Trophoblast cell (in vitro differentiated cells and primary cell): ENCODE results near the gene NENF. TPM values are rescaled to one million over a fixed set of nuclear protein-coding genes. Genes with fewer than 3 reads are reported as not detected.
A peak's percentile ranks its signal among the peaks of the same experiment; 100 is the strongest.
"Not testable (repeated sequence)": the region's sequence is repeated elsewhere in the genome, so short reads cannot be mapped to it uniquely, and the experiment has no call there.

Experiments used
- DNase-seq, 2 donors: peaks; one replicate each; pipeline ENCODE4 v3.0.0-alpha.2; 2016
- H2AFZ ChIP-seq: 2 replicates; pipeline ENCODE4 v1.6.1; 2013; ENCODE audit warnings: low read length, moderate library complexity, mild to moderate bottlenecking; ENCODE audit not compliant: insufficient read depth, poor library complexity
- H2AK5ac ChIP-seq: 2 replicates; pipeline ENCODE4 v1.6.1; 2013; ENCODE audit warnings: mild to moderate bottlenecking, low read length
- H2BK120ac ChIP-seq: 2 replicates; pipeline ENCODE4 v1.6.1; 2013; ENCODE audit warnings: low read length, mild to moderate bottlenecking, moderate library complexity; ENCODE audit not compliant: insufficient read depth, poor library complexity
- H2BK12ac ChIP-seq: 2 replicates; pipeline ENCODE4 v1.6.1; 2013; ENCODE audit warnings: mild to moderate bottlenecking, low read length, moderate library complexity
- H2BK5ac ChIP-seq: 2 replicates; pipeline ENCODE4 v1.6.1; 2013; ENCODE audit warnings: low read length, low read depth, moderate library complexity, mild to moderate bottlenecking; ENCODE audit not compliant: poor library complexity
- H3K14ac ChIP-seq: 2 replicates; pipeline ENCODE4 v1.6.1; 2013; ENCODE audit warnings: mild to moderate bottlenecking, low read length
- H3K18ac ChIP-seq: 2 replicates; pipeline ENCODE4 v1.6.1; 2013; ENCODE audit warnings: mild to moderate bottlenecking, low read length
- H3K23ac ChIP-seq: 2 replicates; pipeline ENCODE4 v1.6.1; 2013; ENCODE audit warnings: low read length
- H3K27ac ChIP-seq: 2 replicates; pipeline ENCODE4 v1.5.1; 2013; ENCODE audit warnings: low read depth, mild to moderate bottlenecking, inconsistent platforms, low read length, moderate library complexity
- H3K27me3 ChIP-seq: 2 replicates; pipeline ENCODE4 v1.6.1; 2013; ENCODE audit warnings: inconsistent platforms, mild to moderate bottlenecking, low read length, moderate library complexity; ENCODE audit not compliant: insufficient read depth
- H3K36me3 ChIP-seq, 2 experiments: 1 replicate in 1 of 2; 2 replicates in 1 of 2; pipeline ENCODE4 v1.6.1; 2013; ENCODE audit warnings: low read length in 2 of 2, mild to moderate bottlenecking in 2 of 2, moderate library complexity in 1 of 2; ENCODE audit not compliant: insufficient read depth in 2 of 2, control insufficient read depth in 1 of 2
- H3K4ac ChIP-seq: 2 replicates; pipeline ENCODE4 v1.6.1; 2013; ENCODE audit warnings: low read depth, mild to moderate bottlenecking, low read length, moderate library complexity
- H3K4me1 ChIP-seq, 2 experiments: 1 replicate in 1 of 2; 2 replicates in 1 of 2; pipeline ENCODE4 v1.6.1; 2013; ENCODE audit warnings: low read length in 2 of 2, mild to moderate bottlenecking in 2 of 2, moderate library complexity in 1 of 2; ENCODE audit not compliant: insufficient read depth in 2 of 2, control insufficient read depth in 1 of 2
- H3K4me2 ChIP-seq: 2 replicates; pipeline ENCODE4 v1.6.1; 2013; ENCODE audit warnings: inconsistent platforms, mild to moderate bottlenecking, low read length, moderate library complexity
- H3K4me3 ChIP-seq: 2 replicates; pipeline ENCODE4 v1.5.1; 2013; ENCODE audit warnings: mild to moderate bottlenecking, low read depth, low read length, inconsistent platforms
- H3K79me1 ChIP-seq: one replicate; pipeline ENCODE4 v1.6.1; 2013; ENCODE audit warnings: low read length
- H3K79me2 ChIP-seq: 2 replicates; pipeline ENCODE4 v1.6.1; 2013; ENCODE audit warnings: low read length, mild to moderate bottlenecking; ENCODE audit not compliant: control insufficient read depth, insufficient read depth, poor library complexity
- H3K9ac ChIP-seq: 2 replicates; pipeline ENCODE4 v1.6.1; 2013; ENCODE audit warnings: mild to moderate bottlenecking, low read length
- H3K9me3 ChIP-seq: 2 replicates; pipeline ENCODE4 v1.6.1; 2013; ENCODE audit warnings: low read depth, mild to moderate bottlenecking, control low read depth, inconsistent platforms, low read length; ENCODE audit not compliant: insufficient read depth
- H4K12ac ChIP-seq: 2 replicates; pipeline ENCODE4 v1.6.1; 2013; ENCODE audit warnings: low read depth, mild to moderate bottlenecking, low read length, moderate library complexity
- H4K8ac ChIP-seq: 2 replicates; pipeline ENCODE4 v1.6.1; 2013; ENCODE audit warnings: low read depth, mild to moderate bottlenecking, low read length, moderate library complexity
- H4K91ac ChIP-seq: one replicate; pipeline ENCODE4 v1.6.1; 2013; ENCODE audit warnings: low read depth, mild to moderate bottlenecking, low read length, moderate library complexity
- WGBS: extraction: QIAGEN DNeasy Blood & Tissue Kit; methylation state at CpG from one replicate; pipeline ENCODE4 v1.1.7; 2013; ENCODE audit warnings: missing lambda C conversion rate; ENCODE audit not compliant: insufficient read length, insufficient coverage; ENCODE audit errors: extremely low coverage; 5-methylcytosine and 5-hydroxymethylcytosine counted together
- polyA plus RNA-seq: library from polyadenylated mRNA; stranded (reverse); fragments of 200-250 nt; gene quantifications from 2 replicates; pipeline ENCODE4 v1.2.3, GENCODE V29; 2013

Gene NENF
- 18.4 and 19.1 TPM in 2 replicates for polyA plus RNA-seq

- H4K91ac ChIP-seq: peak within 1 kb of the TSS; percentile 42
- H3K4me2 ChIP-seq: peak within 1 kb of the TSS; percentile 92
- DNase-seq: peak; percentile 82 to 90
- no peak within 1 kb of the TSS for H3K27ac ChIP-seq
- peak within 1 kb of the TSS; percentile 62 for H3K9ac ChIP-seq
- H2AK5ac ChIP-seq: no peak within 1 kb of the TSS
- H2AFZ ChIP-seq: peak within 1 kb of the TSS; percentile 73
- H3K4ac ChIP-seq: peak within 1 kb of the TSS; percentile 28
- H2BK5ac ChIP-seq: no peak within 1 kb of the TSS
- H2BK12ac ChIP-seq: no peak within 1 kb of the TSS
- peaks cover 1% of the 10 kb centered on the region for H3K79me1 ChIP-seq
- H3K79me2 ChIP-seq: peaks cover 3% of the 10 kb centered on the region
- no CpG with 5 or more reads among the region's 86 CpGs for WGBS
- H3K36me3 ChIP-seq: no peaks in the 10 kb centered on the region
- no peak within 1 kb of the TSS for H3K18ac ChIP-seq
- H2BK120ac ChIP-seq: no peak within 1 kb of the TSS
- H3K4me1 ChIP-seq: peaks cover 0 to 6% of the 10 kb centered on the region in 2 experiments
- no peaks in the 10 kb centered on the region for H3K9me3 ChIP-seq
- H4K8ac ChIP-seq: peak within 1 kb of the TSS; percentile 23
- no peak within 1 kb of the TSS for H3K23ac ChIP-seq
- H3K14ac ChIP-seq: peak within 1 kb of the TSS; percentile 68
- peak within 1 kb of the TSS; percentile 73 for H3K4me3 ChIP-seq
- H3K27me3 ChIP-seq: peaks cover 4% of the 10 kb centered on the region
- H4K12ac ChIP-seq: no peak within 1 kb of the TSS
Measured at GRCh38 chr1:212432661-212433576, at the start of gene NENF. Gene NENF, plus strand, starts transcription at chr1:212432920. Its CDS starts 24 bp downstream, at chr1:212432944.

GRCh38 chr1:212386029-212386428 is 46.7 kb upstream of the NENF start:
- H2BK12ac ChIP-seq: no peak overlapping the region
- H3K4me2 ChIP-seq: no peak overlapping the region
- H2AK5ac ChIP-seq: no peak overlapping the region
- no peaks in the 10 kb centered on the region for H3K79me2 ChIP-seq
- H3K4me1 ChIP-seq: no peaks in the 10 kb centered on the region
- no peak overlapping the region for H2AFZ ChIP-seq
- no peak overlapping the region for H3K9ac ChIP-seq
- H3K23ac ChIP-seq: no peak overlapping the region
- no peak overlapping the region for H3K14ac ChIP-seq
- no peak for DNase-seq
- no peak overlapping the region for H4K91ac ChIP-seq
- peaks cover 2% of the 10 kb centered on the region for H3K9me3 ChIP-seq
- no peaks in the 10 kb centered on the region for H3K79me1 ChIP-seq
- H3K4ac ChIP-seq: no peak overlapping the region
- H2BK5ac ChIP-seq: no peak overlapping the region
- H4K8ac ChIP-seq: no peak overlapping the region
- no peaks in the 10 kb centered on the region for H3K27me3 ChIP-seq
- H3K36me3 ChIP-seq: peaks cover 14 to 15% of the 10 kb centered on the region in 2 experiments
- H3K4me3 ChIP-seq: no peak overlapping the region
- WGBS: no CpG with 5 or more reads among the region's 1 CpG
- H3K18ac ChIP-seq: no peak overlapping the region
- H4K12ac ChIP-seq: no peak overlapping the region
- H2BK120ac ChIP-seq: no peak overlapping the region
- H3K27ac ChIP-seq: no peak overlapping the region

- DNase-seq: no peak
- no peaks in the 10 kb centered on the region for H3K27me3 ChIP-seq
- H3K9me3 ChIP-seq: peaks cover 2% of the 10 kb centered on the region
- H2BK12ac ChIP-seq: no peak overlapping the region
- H3K79me2 ChIP-seq: no peaks in the 10 kb centered on the region
- no peak overlapping the region for H3K9ac ChIP-seq
- no peak overlapping the region for H4K8ac ChIP-seq
- no peak overlapping the region for H3K4ac ChIP-seq
- no peak overlapping the region for H3K14ac ChIP-seq
- no peak overlapping the region for H3K4me2 ChIP-seq
- H2BK120ac ChIP-seq: no peak overlapping the region
- no peak overlapping the region for H3K27ac ChIP-seq
- H3K18ac ChIP-seq: no peak overlapping the region
- no peak overlapping the region for H2AK5ac ChIP-seq
- WGBS: no CpG with 5 or more reads among the region's 1 CpG
- H4K91ac ChIP-seq: no peak overlapping the region
- H3K23ac ChIP-seq: no peak overlapping the region
- H3K79me1 ChIP-seq: no peaks in the 10 kb centered on the region
- H3K4me3 ChIP-seq: no peak overlapping the region
- no peak overlapping the region for H2BK5ac ChIP-seq
- no peak overlapping the region for H2AFZ ChIP-seq
- no peaks in the 10 kb centered on the region for H3K4me1 ChIP-seq
- no peak overlapping the region for H4K12ac ChIP-seq
- H3K36me3 ChIP-seq: peaks cover 11 to 12% of the 10 kb centered on the region in 2 experiments
Measured at GRCh38 chr1:212388985-212389716, 43.6 kb upstream of the NENF start.

- H3K9ac ChIP-seq, DNase-seq, H3K9me3 ChIP-seq, H2BK5ac ChIP-seq, H3K4me3 ChIP-seq, H4K12ac ChIP-seq, H4K91ac ChIP-seq, H2AK5ac ChIP-seq, H2BK12ac ChIP-seq, H3K27me3 ChIP-seq, H3K36me3 ChIP-seq, H3K79me2 ChIP-seq, H3K4me2 ChIP-seq, H3K4ac ChIP-seq, H3K27ac ChIP-seq, H4K8ac ChIP-seq, H2AFZ ChIP-seq, H3K79me1 ChIP-seq, H3K4me1 ChIP-seq, H3K18ac ChIP-seq, H2BK120ac ChIP-seq, H3K23ac ChIP-seq, H3K14ac ChIP-seq: not testable (repeated sequence)
- no CpG with 5 or more reads among the region's 6 CpGs for WGBS
Measured at GRCh38 chr1:212395678-212396437, 36.9 kb upstream of the NENF start.
